SK-N-SH (cell line): ENCODE measurements around the gene ANKMY1. TPM values are rescaled to one million over a fixed set of nuclear protein-coding genes. Genes with fewer than 3 reads are reported as not detected.
A peak's percentile ranks its signal among the peaks of the same experiment; 100 is the strongest.

Experiments used
- CTCF ChIA-PET: fragments of 300-600, 350-600 bp; formaldehyde crosslinking; extraction: SDS; loops from one replicate; lab custom pipeline; 2021; lab: Yijun Ruan, JAX
- POLR2A ChIA-PET: fragments of 350-600 bp; sonication (Branson Sonifier 250); formaldehyde crosslinking; extraction: SDS; loops from one replicate; lab custom pipeline; 2020; ENCODE audit warnings: antibody characterized with exemption, inconsistent platforms; lab: Yijun Ruan, JAX
- DNase-seq: peaks from one replicate; pipeline ENCODE4 v3.0.0; 2012
- H2AFZ ChIP-seq: fragments of 200-600 bp; sonication (generic); 2 replicates; pipeline ENCODE4 v1.8.1; 2016; ENCODE audit warnings: antibody characterized with exemption, mild to moderate bottlenecking, low read depth
- H3F3A ChIP-seq: fragments of 200-600 bp; sonication (generic); replicated peaks from 2 replicates; pipeline ENCODE3; 2016; ENCODE audit warnings: antibody characterized with exemption, mild to moderate bottlenecking; ENCODE audit not compliant: insufficient read depth
- H3K27ac ChIP-seq, 2 experiments: fragments of 200-500 bp in 1 of 2; fragments of 200-600 bp in 1 of 2; sonication (Bioruptor generic) in 1 of 2; sonication (generic), shearing (Covaris generic) in 1 of 2; 2 replicates each; pipeline versions ENCODE4 v1.5.1 to v1.6.1; 2014 to 2016; ENCODE audit warnings: low read depth in 2 of 2, inconsistent platforms in 1 of 2, low read length in 1 of 2, mild to moderate bottlenecking in 1 of 2, mixed read lengths in 1 of 2
- H3K27me3 ChIP-seq: fragments of 200-600 bp; sonication (generic), shearing (Covaris generic); 2 replicates; pipeline ENCODE4 v1.6.1; 2016; ENCODE audit warnings: mixed run types; ENCODE audit not compliant: insufficient read depth
- H3K36me3 ChIP-seq, 2 experiments: fragments of 200-500 bp in 1 of 2; fragments of 200-600 bp in 1 of 2; sonication (Bioruptor generic) in 1 of 2; sonication (generic) in 1 of 2; replicated peaks in 1 of 2; 2 replicates each; pipeline versions ENCODE3 to v1.5.1; 2014 to 2016; ENCODE audit warnings: low read length in 1 of 2, mild to moderate bottlenecking in 1 of 2; ENCODE audit not compliant: insufficient read depth in 2 of 2, control insufficient read depth in 1 of 2
- H3K4me1 ChIP-seq, 2 experiments: fragments of 200-500 bp in 1 of 2; fragments of 200-600 bp in 1 of 2; sonication (Bioruptor generic) in 1 of 2; sonication (generic), shearing (Covaris generic) in 1 of 2; 2 replicates each; pipeline versions ENCODE4 v1.5.1 to v1.6.1; 2014 to 2016; ENCODE audit warnings: low read depth in 1 of 2, low read length in 1 of 2, mixed run types in 1 of 2; ENCODE audit not compliant: insufficient read depth in 2 of 2, control insufficient read depth in 1 of 2
- H3K4me2 ChIP-seq: fragments of 200-600 bp; sonication (generic), shearing (Covaris generic); 2 replicates; pipeline ENCODE4 v1.6.1; 2017; ENCODE audit warnings: mixed run types
- H3K4me3 ChIP-seq, 2 experiments: fragments of 200-500 bp in 1 of 2; fragments of 200-600 bp in 1 of 2; sonication (Bioruptor generic) in 1 of 2; sonication (generic), shearing (Covaris generic) in 1 of 2; 2 replicates each; pipeline versions ENCODE4 v1.5.1 to v1.8.1; 2014 to 2016; ENCODE audit warnings: low read depth in 2 of 2, inconsistent platforms in 1 of 2, low read length in 1 of 2, mild to moderate bottlenecking in 1 of 2, mixed read lengths in 1 of 2, moderate library complexity in 1 of 2
- H3K79me2 ChIP-seq: fragments of 200-600 bp; sonication (generic); 2 replicates; pipeline ENCODE4 v1.8.1; 2017; ENCODE audit warnings: mild to moderate bottlenecking; ENCODE audit not compliant: insufficient read depth
- H3K9ac ChIP-seq: fragments of 200-600 bp; sonication (generic); 2 replicates; pipeline ENCODE4 v1.6.1; 2017; ENCODE audit warnings: mixed run types
- H3K9me2 ChIP-seq: fragments of 200-600 bp; sonication (generic); 2 replicates; pipeline ENCODE4 v1.6.1; 2017; ENCODE audit warnings: mixed run types
- H3K9me3 ChIP-seq: fragments of 200-600 bp; sonication (generic); 2 replicates; pipeline ENCODE4 v1.6.1; 2017; ENCODE audit warnings: mixed run types, mild to moderate bottlenecking, moderate library complexity
- H4K20me1 ChIP-seq: fragments of 200-600 bp; sonication (generic); 2 replicates; pipeline ENCODE4 v1.6.1; 2017; ENCODE audit warnings: mild to moderate bottlenecking, mixed run types; ENCODE audit not compliant: insufficient read depth
- CTCF ChIP-seq: fragments of 200-600 bp; sonication (generic); IDR thresholded peaks from 2 replicates; pipeline ENCODE4 v1.6.1; 2017; ENCODE audit warnings: antibody characterized with exemption, mild to moderate bottlenecking, moderate library complexity
- MXI1 ChIP-seq: IDR thresholded peaks from 2 replicates; pipeline ENCODE4 v1.6.1; 2012; ENCODE audit warnings: mild to moderate bottlenecking, low read depth, low read length, improper control_type of control experiment
- NRF1 ChIP-seq: IDR thresholded peaks from 2 replicates; pipeline ENCODE4 v1.6.1; 2012; ENCODE audit warnings: low read depth, mild to moderate bottlenecking, low read length
- TCF12 ChIP-seq: IDR thresholded peaks from 2 replicates; pipeline ENCODE4 v1.4.0; 2012
- ZBTB33 ChIP-seq: IDR thresholded peaks from 2 replicates; pipeline ENCODE4 v1.4.0; 2012; ENCODE audit warnings: low read depth, borderline replicate concordance
- WGBS: methylation state at CpG from one replicate; pipeline ENCODE4 v1.1.6; 2017; ENCODE audit warnings: low lambda C conversion rate; 5-methylcytosine and 5-hydroxymethylcytosine counted together
- polyA plus RNA-seq, 3 experiments: library from polyadenylated mRNA; depleted of rRNA; stranded (reverse); fragments of >200 nt; gene quantifications; 2 replicates each; pipeline ENCODE4 v1.2.3, GENCODE V29; 2012

ANKMY1 gene
- polyA plus RNA-seq, 1 of the 3 experiments (the other 2 are of a cell fraction) = 12.1 TPM

- Histone ChIP-seq H3K9me2 (no peaks in the 10 kb centered on the region), H3F3A (peaks cover 4% of the 10 kb centered on the region), H3K4me2 (no peak overlapping the region), H3K9me3 (no peaks in the 10 kb centered on the region), H3K4me1 (peaks cover 6 to 18% of the 10 kb centered on the region in 2 experiments; a peak in 2 of 4 replicates), H4K20me1 (0 out of 2 replicates have a peak, but pooled peaks cover 12% of the 10 kb centered on the region), H3K79me2 (peaks cover 18% of the 10 kb centered on the region; the same call in 1 of the 2 replicates), H3K27ac (no peak overlapping the region), H3K36me3 (peaks cover 0 to 35% of the 10 kb centered on the region in 2 experiments), H2AFZ (no peak overlapping the region), H3K4me3 (no peak overlapping the region), H3K27me3 (no peaks in the 10 kb centered on the region), H3K9ac (no peak overlapping the region)
- POLR2A ChIA-PET = no interaction called here
- no peak for TF ChIP-seq CTCF
- no peak for DNase-seq
- CTCF ChIA-PET = interaction anchor here (1.0 kb wide), 1 partner anchor 137 kb away, joined by 3 read pairs; the partner anchor contains the start of gene GPC1
- 92% methylated on average over 19 of the region's 30 CpGs for WGBS
Observed at GRCh38 chr2:240572141-240573031, 14.6 kb upstream of the ANKMY1 start.

- TF ChIP-seq ZBTB33 = no peak
- TF ChIP-seq MXI1 = no peak
- no peak for TF ChIP-seq NRF1
- TF ChIP-seq TCF12 = no peak
- Histone ChIP-seq H3K27me3 (no peaks in the 10 kb centered on the region), H3K27ac (no peak overlapping the region), H2AFZ (no peak overlapping the region), H3F3A (peaks cover 4% of the 10 kb centered on the region), H3K4me1 (peaks cover 14 to 27% of the 10 kb centered on the region in 2 experiments; a peak in 2 of 4 replicates), H3K4me2 (no peak overlapping the region), H3K36me3 (peaks cover 0 to 27% of the 10 kb centered on the region in 2 experiments), H3K9me3 (no peaks in the 10 kb centered on the region), H3K79me2 (peaks cover 26% of the 10 kb centered on the region; the same call in 1 of the 2 replicates), H3K9ac (no peak overlapping the region), H3K4me3 (no peak overlapping the region), H3K9me2 (no peaks in the 10 kb centered on the region), H4K20me1 (0 out of 2 replicates have a peak, but pooled peaks cover 12% of the 10 kb centered on the region)
- CTCF ChIA-PET = no interaction called here
- 92% methylated on average over 8 of the region's 18 CpGs for WGBS
- POLR2A ChIA-PET = no interaction called here
- peak; percentile 19 for DNase-seq
Observed at GRCh38 chr2:240571314-240571973, 13.7 kb upstream of the ANKMY1 start.
